GM18511 (cell line): Measurements from ENCODE around the gene SDK1.

ENCODE experiments used
- ATAC-seq: cut with Tn5 transposase; IDR thresholded peaks from one replicate; pipeline ENCODE4 v1.9.1; 2021; ENCODE audit warnings: mild to moderate bottlenecking, moderate library complexity; ENCODE audit not compliant: unreplicated experiment

Gene SDK1

GRCh38 chr7:3861386-3861785 lies 560.3 kb downstream of the SDK1 start:
- ATAC-seq = no peak

- no peak for ATAC-seq
These were observed 560.9 kb downstream of the SDK1 start for GRCh38 chr7:3861941-3862340.

GRCh38 chr7:3862774-3863173 lies 561.7 kb downstream of the SDK1 start:
- no peak for ATAC-seq

- ATAC-seq = no peak
These were observed 565.2 kb downstream of the SDK1 start for GRCh38 chr7:3866277-3866676.

GRCh38 chr7:3867863-3868262 lies 566.8 kb downstream of the SDK1 start:
- no peak for ATAC-seq

- ATAC-seq = no peak
These were observed 578.5 kb downstream of the SDK1 start for GRCh38 chr7:3879355-3880075.

GRCh38 chr7:3880228-3880987 lies 579.4 kb downstream of the SDK1 start:
- ATAC-seq = no peak

- ATAC-seq = no peak
These were observed 581.7 kb downstream of the SDK1 start for GRCh38 chr7:3882782-3883181.

GRCh38 chr7:3884543-3884942 lies 583.5 kb downstream of the SDK1 start:
- ATAC-seq = no peak

- ATAC-seq = no peak
These were observed 586.1 kb downstream of the SDK1 start for GRCh38 chr7:3887096-3887690.

- no peak for ATAC-seq
These were observed 587.0 kb downstream of the SDK1 start for GRCh38 chr7:3888096-3888495.

- ATAC-seq = no peak
These were observed 591.1 kb downstream of the SDK1 start for GRCh38 chr7:3892157-3892556.

- no peak for ATAC-seq
These were observed 591.6 kb downstream of the SDK1 start for GRCh38 chr7:3892686-3893085.

- ATAC-seq = no peak
These were observed 592.2 kb downstream of the SDK1 start for GRCh38 chr7:3893151-3893788.

GRCh38 chr7:3893789-3894153 lies 592.7 kb downstream of the SDK1 start:
- no peak for ATAC-seq

GRCh38 chr7:3895341-3896116 lies 594.5 kb downstream of the SDK1 start:
- ATAC-seq = no peak

GRCh38 chr7:3896169-3896765 lies 595.2 kb downstream of the SDK1 start:
- ATAC-seq = no peak

- no peak for ATAC-seq
These were observed 596.6 kb downstream of the SDK1 start for GRCh38 chr7:3897430-3898372.

GRCh38 chr7:3899559-3899991 lies 598.5 kb downstream of the SDK1 start:
- no peak for ATAC-seq
